Skeletal muscle tissue (tissue), 4 donors: ENCODE results near the gene CCSER2. TPM values are rescaled to one million over a fixed set of nuclear protein-coding genes. Genes with fewer than 3 reads are reported as not detected.
"Not testable (repeated sequence)": the region's sequence is repeated elsewhere in the genome, so short reads cannot be mapped to it uniquely, and the experiment has no call there.

ENCODE experiments used
- H3K27ac ChIP-seq: one replicate; pipeline ENCODE4 v1.7.0; 2013; ENCODE audit warnings: mild to moderate bottlenecking, low read depth, low read length, inconsistent platforms
- H3K27me3 ChIP-seq, 3 donors: one replicate each; pipeline ENCODE4 v1.7.0; 2013; ENCODE audit warnings: low read length in 3 of 3; ENCODE audit not compliant: control insufficient read depth in 3 of 3, insufficient read depth in 3 of 3
- H3K36me3 ChIP-seq, 3 donors: one replicate each; pipeline ENCODE4 v1.7.0; 2013; ENCODE audit warnings: low read length in 3 of 3; ENCODE audit not compliant: control insufficient read depth in 3 of 3, insufficient read depth in 3 of 3
- H3K4me1 ChIP-seq, 3 donors: one replicate each; pipeline ENCODE4 v1.7.0; 2013; ENCODE audit warnings: low read length in 3 of 3, mild to moderate bottlenecking in 3 of 3; ENCODE audit not compliant: control insufficient read depth in 3 of 3, insufficient read depth in 3 of 3
- H3K4me3 ChIP-seq, 3 donors: one replicate each; pipeline ENCODE4 v1.7.0; 2013; ENCODE audit warnings: low read length in 3 of 3
- H3K9ac ChIP-seq, 3 donors: one replicate each; pipeline ENCODE4 v1.7.0; 2013; ENCODE audit warnings: low read length in 3 of 3, mild to moderate bottlenecking in 3 of 3, moderate library complexity in 2 of 3, low read depth in 1 of 3
- H3K9me3 ChIP-seq, 3 donors: one replicate each; pipeline ENCODE4 v1.7.0; 2013; ENCODE audit warnings: low read length in 3 of 3; ENCODE audit not compliant: control insufficient read depth in 3 of 3
- total RNA-seq: library from RNA; depleted of rRNA; stranded (reverse); fragments of >200 nt; gene quantifications from one replicate; pipeline ENCODE4 v1.2.3, GENCODE V29; 2014
- donor health status: Osteomylitis.

The CCSER2 gene
- total RNA-seq, 1 donor from 2014 or later = 43.3 TPM

DNA sequence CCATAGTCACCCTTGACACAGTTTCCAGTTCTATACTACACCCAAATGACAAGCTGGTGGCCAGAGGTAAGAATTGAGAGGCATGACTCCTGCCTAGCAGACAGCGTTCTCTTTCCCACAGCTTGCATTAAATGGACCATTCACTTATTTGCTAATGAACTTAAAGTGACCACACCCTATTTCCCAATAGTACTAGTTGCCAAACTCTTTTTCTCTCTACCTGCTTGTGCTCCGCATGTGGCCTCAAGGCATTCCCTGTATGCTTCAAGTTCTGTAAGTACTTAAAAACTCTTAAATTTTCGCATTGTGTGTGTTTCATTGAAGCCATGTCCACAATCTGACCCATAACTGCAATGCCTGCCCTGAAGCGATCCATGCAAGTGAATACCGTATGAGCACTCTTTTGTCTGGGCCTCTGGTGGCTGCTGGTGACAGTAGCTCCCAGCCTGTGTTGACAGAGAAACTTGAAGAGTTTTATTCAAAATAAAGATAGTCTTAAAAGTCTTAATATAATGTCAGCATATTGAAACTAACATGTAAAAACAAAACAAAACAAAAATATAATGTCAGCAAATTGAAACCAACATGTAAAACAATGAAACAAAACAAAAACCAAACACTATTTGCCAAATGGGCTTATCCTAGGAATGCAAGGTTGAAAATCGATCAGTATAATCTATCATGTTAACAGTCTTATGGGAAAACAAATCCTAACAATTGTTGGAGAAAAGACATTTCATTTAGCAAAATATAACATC lies 73.6 kb downstream of the CCSER2 start:
- Histone ChIP-seq H3K9me3 (no peaks in the 10 kb centered on the region), H3K27me3 (no peaks in the 10 kb centered on the region), H3K4me1 (no peaks in the 10 kb centered on the region), H3K4me3 (no peak overlapping the region), H3K9ac (no peak overlapping the region), H3K27ac (no peak overlapping the region), H3K36me3 (no peaks in the 10 kb centered on the region)

DNA sequence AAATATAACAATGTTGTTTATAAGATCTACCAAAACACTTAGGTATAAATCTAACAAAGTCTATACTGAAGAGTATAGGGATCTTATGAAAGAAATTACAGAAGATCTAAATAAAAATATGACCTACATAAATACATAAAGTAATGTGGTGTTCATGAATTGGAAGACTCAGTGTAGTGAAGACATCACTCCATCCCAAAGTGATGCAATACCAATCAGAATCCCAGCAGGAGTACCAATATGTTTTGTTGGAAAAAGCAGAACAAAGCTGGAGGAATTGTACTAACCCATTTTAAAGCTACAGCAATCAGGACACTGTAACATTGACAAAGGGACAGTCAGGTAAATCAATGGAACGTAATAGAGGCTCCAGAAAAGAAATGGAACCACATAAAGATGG lies 76.4 kb downstream of the CCSER2 start:
- Histone ChIP-seq H3K4me1 (no peaks in the 10 kb centered on the region), H3K9ac (no peak overlapping the region), H3K27me3 (no peaks in the 10 kb centered on the region), H3K4me3 (no peak overlapping the region), H3K9me3 (no peaks in the 10 kb centered on the region), H3K27ac (no peak overlapping the region), H3K36me3 (no peaks in the 10 kb centered on the region)

DNA sequence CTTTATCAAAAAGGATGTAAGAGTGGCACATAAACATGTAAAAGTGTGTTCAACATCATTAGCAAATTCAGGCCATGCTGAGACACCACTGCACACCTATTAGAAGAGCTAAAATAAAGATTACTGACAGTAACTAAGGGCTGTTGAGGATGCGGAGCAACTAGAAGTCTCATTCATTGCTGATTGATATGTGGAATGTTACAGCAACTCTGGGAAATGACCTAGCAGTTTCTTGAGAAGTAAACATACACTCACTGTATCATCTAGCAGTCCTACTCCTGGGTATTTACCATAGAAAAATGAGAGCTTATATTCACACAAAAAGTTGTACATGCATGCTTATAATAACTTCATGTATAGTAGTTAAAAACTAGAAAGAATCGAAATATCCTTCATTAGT lies 77.3 kb downstream of the CCSER2 start:
- Histone ChIP-seq H3K4me1 (no peaks in the 10 kb centered on the region), H3K9me3 (no peaks in the 10 kb centered on the region), H3K4me3 (no peak overlapping the region)

DNA sequence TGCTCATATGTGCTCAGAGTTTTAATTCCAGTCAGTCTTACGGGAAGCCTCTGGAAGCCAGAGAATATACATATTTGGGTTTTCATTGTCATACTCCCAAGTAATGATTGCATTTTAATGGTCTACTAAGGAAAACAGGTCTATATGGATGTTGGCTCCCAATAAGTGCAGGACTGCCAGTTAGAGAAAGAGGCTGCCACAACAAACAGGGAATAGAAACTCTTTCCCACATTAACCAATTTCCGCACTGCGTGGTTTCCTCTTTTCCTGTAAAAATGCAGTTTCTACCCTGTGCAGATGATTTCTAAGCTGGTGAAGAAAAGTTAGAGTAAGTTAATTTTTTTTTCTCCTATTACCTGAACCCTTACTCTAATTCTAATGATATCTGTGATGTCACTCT lies 78.2 kb downstream of the CCSER2 start:
- Histone ChIP-seq H3K4me1 (no peaks in the 10 kb centered on the region), H3K36me3 (no peaks in the 10 kb centered on the region), H3K9me3 (no peaks in the 10 kb centered on the region), H3K27me3 (no peaks in the 10 kb centered on the region), H3K4me3 (no peak overlapping the region), H3K27ac (no peak overlapping the region), H3K9ac (no peak overlapping the region)

More for the DNA sequence above, 77.3 kb downstream of the CCSER2 start:
- Histone ChIP-seq H3K36me3 (no peaks in the 10 kb centered on the region), H3K27me3 (no peaks in the 10 kb centered on the region), H3K9ac (no peak overlapping the region), H3K27ac (no peak overlapping the region)

DNA sequence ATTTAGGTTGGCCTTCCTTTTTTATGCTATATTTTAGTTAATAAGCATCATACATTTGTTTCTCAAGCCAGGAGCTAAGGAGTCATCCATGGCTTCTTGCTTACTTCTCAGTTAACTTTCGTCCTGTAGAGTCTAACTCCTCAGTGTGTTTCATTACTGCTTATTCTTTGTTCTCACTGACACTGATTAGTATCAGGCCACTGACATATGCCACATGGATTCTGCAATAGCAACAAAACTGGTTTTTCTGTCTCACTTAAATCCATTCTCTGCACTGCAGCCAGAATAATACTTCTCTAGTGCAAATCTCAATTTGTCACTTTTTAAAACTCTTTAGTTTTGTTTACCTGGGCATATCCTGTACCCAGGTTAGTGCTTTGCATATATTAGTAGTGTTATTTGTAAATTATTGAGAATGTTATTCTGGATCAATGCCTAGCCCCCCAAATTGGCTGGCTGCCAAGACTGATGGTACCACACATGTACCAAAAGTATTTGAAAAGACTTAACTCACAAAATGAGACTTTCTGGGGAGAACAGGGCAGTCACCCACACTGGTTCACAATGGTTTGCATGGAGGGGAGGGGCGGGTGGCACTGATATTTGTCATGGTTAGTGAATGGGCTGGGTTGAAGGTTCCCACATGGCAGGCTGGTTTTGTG lies 79.1 kb downstream of the CCSER2 start:
- H3K27me3 ChIP-seq = no peaks in the 10 kb centered on the region
- no peak overlapping the region for H3K27ac ChIP-seq
- H3K9ac ChIP-seq = no peak overlapping the region
- H3K4me3 ChIP-seq = no peak overlapping the region
- H3K36me3 ChIP-seq = no peaks in the 10 kb centered on the region
- H3K4me1 ChIP-seq = no peaks in the 10 kb centered on the region
- no peaks in the 10 kb centered on the region for H3K9me3 ChIP-seq

DNA sequence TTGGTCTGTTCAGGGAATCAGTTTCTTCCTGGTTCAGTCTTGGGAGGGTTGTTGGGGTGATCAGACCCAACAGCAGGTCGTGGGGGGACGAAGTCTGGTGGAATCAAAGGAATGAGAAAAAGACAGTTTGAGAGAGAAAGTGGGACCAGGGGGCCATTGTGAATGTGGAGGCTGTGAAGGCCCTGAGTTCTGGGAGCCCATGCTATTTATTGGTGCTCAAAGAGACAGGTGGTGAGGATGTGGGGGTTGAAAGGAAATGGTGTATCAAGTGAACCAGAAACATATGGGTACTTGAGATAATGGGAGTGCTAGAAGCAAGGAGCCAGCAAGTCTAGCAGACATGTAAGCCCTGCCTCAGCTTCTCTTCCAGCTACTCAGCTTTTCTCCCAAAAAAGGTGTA lies 84.1 kb downstream of the CCSER2 start:
- Histone ChIP-seq H3K9me3 (peaks cover 0 to 4% (median 0%) of the 10 kb centered on the region in 3 donors), H3K36me3 (peaks cover 0 to 7% (median 0%) of the 10 kb centered on the region in 3 donors), H3K9ac (no peak overlapping the region), H3K4me3 (no peak overlapping the region), H3K4me1 (peaks cover 0 to 9% (median 5%) of the 10 kb centered on the region in 3 donors), H3K27ac (no peak overlapping the region), H3K27me3 (no peaks in the 10 kb centered on the region)

DNA sequence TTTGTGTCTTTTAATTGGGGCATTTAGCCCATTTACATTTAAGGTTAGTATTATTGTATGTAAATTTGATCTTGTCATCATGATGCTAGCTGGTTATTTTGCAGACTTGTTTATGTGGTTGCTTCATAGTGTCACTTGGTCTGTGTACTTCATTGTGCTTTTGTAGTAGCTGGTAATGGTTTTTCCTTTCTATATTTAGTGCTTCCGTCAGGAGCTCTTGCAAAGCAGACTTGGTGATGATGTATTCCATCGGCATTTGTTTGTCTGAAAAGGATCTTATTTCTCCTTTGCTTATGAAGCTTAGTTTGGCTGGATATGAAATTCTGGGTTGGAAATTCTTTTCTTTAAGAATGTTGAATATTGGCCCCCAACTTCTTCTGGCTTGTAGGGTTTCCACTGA lies 85.7 kb downstream of the CCSER2 start:
- H3K4me3 ChIP-seq, H3K27me3 ChIP-seq, H3K36me3 ChIP-seq, H3K4me1 ChIP-seq, H3K9ac ChIP-seq, H3K9me3 ChIP-seq: not testable (repeated sequence)
- H3K27ac ChIP-seq = peak overlapping the region; percentile 45

DNA sequence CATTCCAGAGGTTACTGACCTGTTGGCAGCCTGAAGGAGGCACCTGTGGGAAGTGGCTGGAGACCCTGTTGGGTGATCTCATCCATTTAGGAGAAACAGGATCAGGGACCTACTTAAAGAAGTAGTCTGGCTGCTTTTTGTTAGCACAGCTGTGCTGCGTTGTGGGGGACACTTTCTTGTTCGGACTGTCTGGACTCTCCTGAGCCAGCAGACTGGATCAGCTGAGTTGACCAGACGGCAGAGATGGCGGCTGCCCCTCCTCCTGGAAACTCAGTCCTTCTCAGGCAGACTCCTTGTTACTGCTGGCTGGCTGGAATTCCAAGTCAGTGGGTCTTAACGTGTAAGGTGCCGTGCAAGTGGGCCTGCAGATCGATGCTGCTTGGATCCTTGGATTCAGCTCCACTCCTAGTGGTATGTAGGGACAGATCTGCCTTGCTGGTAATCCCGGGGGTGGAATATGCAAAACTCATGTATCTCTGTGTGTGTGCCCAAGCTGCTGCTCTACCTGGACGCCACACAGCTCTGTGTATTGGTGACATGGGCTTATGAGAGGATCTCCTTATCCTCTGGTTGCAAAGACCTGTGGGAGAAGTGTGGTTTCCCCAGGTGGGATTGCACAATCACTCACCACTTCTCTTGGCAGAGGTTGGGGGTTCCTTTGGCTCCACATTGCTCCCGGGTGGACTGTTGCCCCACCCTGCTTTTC lies 87.3 kb downstream of the CCSER2 start:
- Histone ChIP-seq H3K4me1 (peaks cover 0 to 9% (median 5%) of the 10 kb centered on the region in 3 donors), H3K27ac (no peak overlapping the region), H3K36me3 (peaks cover 0 to 7% (median 0%) of the 10 kb centered on the region in 3 donors), H3K9me3 (peaks cover 0 to 4% (median 0%) of the 10 kb centered on the region in 3 donors), H3K27me3 (no peaks in the 10 kb centered on the region), H3K4me3 (peak overlapping the region in 1 of 3 donors; percentile 11), H3K9ac (no peak overlapping the region)

DNA sequence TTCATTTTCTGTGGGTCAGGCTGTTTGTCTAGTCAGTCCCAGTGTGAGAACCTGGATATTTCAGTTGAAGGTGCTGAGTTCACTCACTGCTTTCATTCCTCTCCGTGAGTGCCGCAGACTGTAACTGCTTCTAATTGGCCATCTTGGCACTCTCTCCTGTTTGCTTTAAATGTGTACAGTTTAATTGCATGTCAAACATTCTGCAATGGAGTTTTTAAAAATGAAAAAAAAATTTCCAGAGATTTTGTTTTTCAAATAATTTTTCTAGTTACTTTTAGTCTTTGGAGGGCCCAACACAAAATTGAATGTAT lies 87.8 kb downstream of the CCSER2 start:
- Histone ChIP-seq H3K9ac (no peak overlapping the region), H3K27me3 (no peaks in the 10 kb centered on the region), H3K4me3 (no peak overlapping the region), H3K27ac (no peak overlapping the region), H3K4me1 (peaks cover 0 to 9% (median 5%) of the 10 kb centered on the region in 3 donors), H3K9me3 (peaks cover 0 to 4% (median 0%) of the 10 kb centered on the region in 3 donors), H3K36me3 (peaks cover 0 to 7% (median 0%) of the 10 kb centered on the region in 3 donors)

DNA sequence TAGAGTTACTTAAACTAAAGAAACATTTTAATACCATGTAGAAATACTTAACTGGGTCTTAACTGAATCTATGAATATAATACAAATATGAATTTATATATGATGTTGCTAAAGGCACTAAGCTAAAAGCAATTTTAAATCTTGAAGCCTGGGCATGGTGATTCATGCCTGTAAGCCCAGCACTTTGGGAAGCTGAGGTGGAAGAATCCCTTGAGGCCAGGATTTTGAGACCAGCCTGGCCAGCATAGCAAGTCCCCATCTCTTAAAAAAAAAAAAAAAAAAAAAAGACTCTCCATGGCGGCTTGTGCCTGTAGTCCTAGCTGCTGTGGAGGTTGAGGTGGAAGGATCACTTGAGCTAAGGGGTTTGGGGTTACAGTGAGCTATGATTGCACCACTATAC lies 95.3 kb downstream of the CCSER2 start:
- Histone ChIP-seq H3K27ac (peak overlapping the region; percentile 92), H3K9ac (no peak overlapping the region)

More for the DNA sequence above, 95.3 kb downstream of the CCSER2 start:
- Histone ChIP-seq H3K4me1 (peaks cover 5 to 13% (median 6%) of the 10 kb centered on the region in 3 donors), H3K27me3 (no peaks in the 10 kb centered on the region), H3K36me3 (no peaks in the 10 kb centered on the region), H3K4me3 (no peak overlapping the region), H3K9me3 (no peaks in the 10 kb centered on the region)
